Lung microvascular endothelial cell (primary cell): ENCODE measurements around the gene RASGRF1. TPM values are rescaled to one million over a fixed set of nuclear protein-coding genes. Genes with fewer than 3 reads are reported as not detected.

Experiments used
- DNase-seq, 2 donors: peaks; one replicate each; pipeline versions ENCODE4 v3.0.0 to v3.0.0-alpha.2; 2010; ENCODE audit warnings: low read depth in 2 of 2
- total RNA-seq: library from RNA; depleted of rRNA; stranded (reverse); fragments of >200 nt; gene quantifications from 2 replicates; pipeline ENCODE4 v1.2.1, GENCODE V29; 2014

Gene RASGRF1
- total RNA-seq, 1 donor from 2014 or later, result 1.8 TPM

GRCh38 chr15:78987556-78988360 lies 102.8 kb downstream of the RASGRF1 start:
- peak; percentile 33 to 58 for DNase-seq

DNA sequence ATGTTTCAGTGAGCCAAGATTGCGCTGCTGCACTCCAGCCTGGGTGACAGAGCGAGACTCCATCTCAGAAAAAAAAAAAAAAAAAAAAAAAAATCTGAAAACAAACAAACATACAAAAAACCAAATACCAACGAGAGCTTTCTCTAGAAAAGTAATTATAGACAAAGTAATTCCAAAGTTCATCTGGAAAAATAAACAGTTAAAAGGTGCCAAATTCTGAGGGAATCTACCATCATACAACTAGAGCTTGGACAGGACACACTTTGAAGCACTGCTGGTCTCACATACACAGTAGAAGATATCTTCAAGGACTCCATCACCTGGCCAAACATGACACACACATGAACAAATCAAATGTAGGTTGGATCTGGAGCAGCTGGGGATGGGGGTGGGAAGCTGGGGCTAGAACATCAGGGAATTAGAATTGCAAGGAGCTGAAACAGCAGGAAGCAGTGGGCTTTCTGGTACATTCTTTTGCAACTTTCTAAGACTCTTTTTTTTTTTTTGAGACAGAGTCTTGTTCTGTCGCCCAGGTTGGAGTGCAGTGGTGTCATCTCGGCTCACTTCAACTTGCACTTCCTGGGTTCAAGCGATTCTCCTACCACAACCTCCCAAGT lies 104.6 kb downstream of the RASGRF1 start:
- DNase-seq, result no peak

GRCh38 chr15:78984041-78984440 lies 106.5 kb downstream of the RASGRF1 start:
- DNase-seq, result no peak

GRCh38 chr15:78983146-78983918 lies 107.2 kb downstream of the RASGRF1 start:
- DNase-seq, result no peak

- no peak for DNase-seq
Observed at GRCh38 chr15:78982736-78983135, 107.8 kb downstream of the RASGRF1 start.

- DNase-seq, result no peak
Observed at GRCh38 chr15:78981532-78982313, 108.9 kb downstream of the RASGRF1 start.

GRCh38 chr15:78979456-78980320 lies 110.9 kb downstream of the RASGRF1 start:
- DNase-seq, result peak; percentile 77 to 81

GRCh38 chr15:78978601-78979179 lies 111.9 kb downstream of the RASGRF1 start:
- DNase-seq, result no peak

DNA sequence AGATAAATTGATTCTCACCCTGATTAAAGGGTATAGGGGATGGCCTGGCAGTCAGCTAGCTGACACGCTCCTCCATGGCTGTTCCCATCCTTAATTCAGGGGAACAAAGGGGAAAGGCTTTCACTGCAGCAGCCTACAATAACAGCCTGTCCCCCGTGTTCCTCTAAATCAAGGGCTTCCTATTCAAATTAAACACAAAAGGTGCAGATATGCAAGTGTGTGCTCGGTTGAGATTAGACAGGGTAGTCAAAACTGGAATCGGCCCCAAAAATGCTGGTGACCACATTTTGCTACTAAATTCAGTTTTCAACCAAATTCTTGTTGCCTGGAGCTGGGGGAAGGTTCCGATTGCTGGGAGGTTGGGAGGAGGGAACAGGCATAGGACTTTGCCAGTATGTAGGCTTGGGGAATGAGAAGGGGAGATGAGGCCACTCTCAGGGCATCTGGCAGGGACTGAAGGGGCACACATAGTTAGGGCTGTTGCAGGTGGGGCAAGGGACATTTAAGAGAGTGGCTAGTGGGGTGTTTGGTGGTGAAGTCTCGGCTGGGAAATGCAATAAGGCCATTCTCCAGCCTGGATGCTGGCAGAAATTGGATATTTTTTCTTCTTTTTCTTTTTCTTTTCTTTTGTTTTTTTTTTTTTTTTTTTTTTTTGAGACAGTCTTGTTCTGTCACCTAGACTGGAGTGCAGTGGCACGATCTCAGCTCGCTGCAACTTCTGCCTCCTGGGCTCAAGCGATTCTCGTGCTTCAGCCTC lies 112.8 kb downstream of the RASGRF1 start:
- DNase-seq, result no peak

GRCh38 chr15:78977091-78977571 lies 113.4 kb downstream of the RASGRF1 start:
- DNase-seq, result no peak

- DNase-seq, result no peak
Observed at GRCh38 chr15:78976691-78977090, 113.9 kb downstream of the RASGRF1 start.

DNA sequence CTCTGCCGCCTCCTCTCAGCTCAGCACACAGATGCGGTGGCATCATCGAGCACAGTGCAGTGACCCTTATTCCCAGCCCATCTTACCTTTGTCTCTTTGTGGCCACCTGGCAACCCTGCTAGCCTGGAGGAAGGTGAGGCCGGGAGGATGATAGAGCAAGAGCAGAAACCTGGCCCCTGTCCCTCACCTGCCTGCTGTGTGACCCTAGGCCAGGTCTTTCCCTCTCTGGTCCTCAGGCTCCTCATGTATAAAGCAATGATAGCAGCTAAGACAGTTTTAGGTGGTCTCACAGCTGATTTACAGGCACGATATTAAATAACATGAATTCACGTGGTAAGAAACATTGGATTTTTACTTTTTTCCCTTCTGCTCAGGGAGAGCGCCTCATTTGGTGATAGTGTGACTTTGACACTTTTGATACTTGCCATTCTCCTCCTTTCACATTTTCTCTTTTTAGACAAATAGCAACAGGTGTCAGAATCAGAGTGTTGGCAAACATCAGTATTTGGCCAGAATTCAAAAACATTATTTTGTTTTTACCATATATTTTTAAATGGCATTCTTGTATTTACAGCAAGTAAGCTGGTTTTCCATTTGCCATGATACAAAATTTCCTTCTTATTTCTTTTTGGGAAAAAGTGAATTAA lies 116.2 kb downstream of the RASGRF1 start:
- DNase-seq, result no peak

GRCh38 chr15:78969687-78970349 lies 120.8 kb downstream of the RASGRF1 start:
- no peak for DNase-seq

- DNase-seq, result no peak
Observed at GRCh38 chr15:78968539-78969271, 121.9 kb downstream of the RASGRF1 start.

DNA sequence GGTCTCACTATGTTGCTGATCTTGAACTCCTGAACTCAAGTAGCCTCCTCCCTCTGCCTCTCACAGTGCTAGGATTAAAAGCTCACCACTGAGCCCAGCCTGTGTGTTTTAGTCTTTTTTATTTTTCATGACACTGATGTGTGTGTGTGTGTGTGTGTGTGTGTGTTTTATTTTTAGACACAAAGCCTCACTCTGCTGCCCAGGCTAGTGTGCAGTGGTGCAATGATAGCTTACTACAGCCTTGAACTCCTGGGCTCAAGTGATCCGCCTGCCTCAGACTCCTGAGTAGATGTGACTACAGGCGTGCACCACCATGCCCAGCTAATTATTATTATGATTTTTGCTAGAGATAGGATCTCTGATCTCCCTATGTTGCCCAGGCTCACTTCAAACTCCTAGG lies 122.5 kb downstream of the RASGRF1 start:
- DNase-seq, result no peak

GRCh38 chr15:78960308-78960707 lies 130.3 kb downstream of the RASGRF1 start:
- DNase-seq, result no peak

- DNase-seq, result no peak
Observed at GRCh38 chr15:78959360-78959759, 131.2 kb downstream of the RASGRF1 start.
